Right lobe of liver (tissue), 6 donors: ENCODE results near the gene ABHD5. TPM values are rescaled to one million over a fixed set of nuclear protein-coding genes. Genes with fewer than 3 reads are reported as not detected.

Experiments used
- ATAC-seq, 4 donors: fragments of 200-7000 bp; cut with Tn5 transposase; one replicate each; pipeline ENCODE4 v1.9.1; 2020; ENCODE audit warnings: mild to moderate bottlenecking in 4 of 4, moderate library complexity in 4 of 4
- DNase-seq, 3 donors: peaks; one replicate each; pipeline ENCODE4 v3.0.0-alpha.2; 2020
- H3K27ac ChIP-seq, 3 donors: fragments of 200-600 bp; one replicate each; pipeline ENCODE4 v1.8.0; 2022
- H3K27me3 ChIP-seq, 2 donors: fragments of 200-600 bp; one replicate each; pipeline ENCODE4 v1.8.0; 2022
- H3K36me3 ChIP-seq, 4 donors: fragments of 200-600 bp; sonication (generic) in 1 of 4; one replicate each; pipeline versions ENCODE4 v1.5.1 to v1.8.0; 2017 to 2022; ENCODE audit warnings: control low read depth in 1 of 4
- H3K4me1 ChIP-seq, 4 donors: fragments of 200-600 bp; sonication (generic) in 1 of 4; one replicate each; pipeline versions ENCODE4 v1.5.1 to v1.8.0; 2017 to 2022; ENCODE audit warnings: control low read depth in 1 of 4
- H3K4me3 ChIP-seq, 3 donors: fragments of 200-600 bp; one replicate each; pipeline ENCODE4 v1.8.0; 2022
- H3K9me3 ChIP-seq, 4 donors: fragments of 200-600 bp; sonication (generic) in 1 of 4; one replicate each; pipeline versions ENCODE4 v1.5.1 to v1.8.0; 2017 to 2022; ENCODE audit warnings: control low read depth in 1 of 4
- CTCF ChIP-seq, 4 donors: fragments of 200-600 bp in 3 of 4; fragments of 450-650 bp in 1 of 4; IDR thresholded peaks; one replicate each; pipeline versions ENCODE4 v1.5.1 to v1.8.0; 2016 to 2022; ENCODE audit warnings: antibody characterized with exemption in 4 of 4, mild to moderate bottlenecking in 2 of 4
- POLR2A ChIP-seq: fragments of 450-650 bp; IDR thresholded peaks from one replicate; pipeline ENCODE4 v1.6.1; 2017; ENCODE audit warnings: antibody characterized with exemption, mild to moderate bottlenecking
- WGBS: methylation state at CpG from one replicate; pipeline ENCODE4 v1.1.6; 2018; ENCODE audit warnings: low coverage, low lambda C conversion rate; ENCODE audit not compliant: insufficient coverage; ENCODE audit errors: missing lambda C conversion rate; 5-methylcytosine and 5-hydroxymethylcytosine counted together
- intact Hi-C, 2 donors: fragments of 100-400 bp; cut with DNase I; formaldehyde crosslinking; loops; one replicate each; pipeline versions ENCODE4 v1.11.2 to v1.14.1; 2022
- total RNA-seq, 6 experiments: library from RNA; depleted of rRNA in 2 of 6; stranded (reverse); fragments of >200 nt in 2 of 6; fragmentation: NEBNext Ultra II Directional in 3 of 6; extraction: Animal tissue kit (Norgen Biotek cat#: 25700) in 3 of 6; gene quantifications; one replicate each; pipeline versions ENCODE4 v1.1.0 to v1.2.4, GENCODE V29; 2016 to 2023
- donor health status: DM: no; HTN: yes; CAD: no.
- donor health status: DM: no; HTN: no; CAD: no.
- donor health status: DM: no; HTN: no; CAD: no.
- donor health status: DM: no; HTN: yes; CAD: no.
- donor health status: DM: no; HTN: yes; CAD: no.

The ABHD5 gene
- total RNA-seq, 6 experiments from 2014 or later: 10.8 to 23.0 (median 14.6) TPM

- Histone ChIP-seq H3K4me3 (no peak overlapping the region), H3K27ac (no peak overlapping the region)
Observed at GRCh38 chr3:43759297-43759782, 68.6 kb downstream of the ABHD5 start.

GRCh38 chr3:43759938-43760337 is 69.2 kb downstream of the ABHD5 start:
- WGBS: 49% methylated on average over 2 of the region's 2 CpGs

More at GRCh38 chr3:43759297-43759782, 68.6 kb downstream of the ABHD5 start:
- intact Hi-C loops: loop anchor here in 1 of 2 donors (10.0 kb wide), 1 partner anchor 445 kb away; no protein-coding TSS in a partner anchor
- DNase-seq: no peak
- Histone ChIP-seq H3K4me1 (no peaks in the 10 kb centered on the region), H3K36me3 (no peaks in the 10 kb centered on the region), H3K9me3 (no peaks in the 10 kb centered on the region), H3K27me3 (no peaks in the 10 kb centered on the region)
- 30% methylated on average over 1 of the region's 6 CpGs for WGBS
- TF ChIP-seq CTCF (IDR thresholded peaks at IDR 0.05) (peak in 1 of 4 donors; percentile 29), POLR2A (no peak)
- ATAC-seq: peak; percentile 61 to 80 (median 65)

GRCh38 chr3:43760938-43761337 is 70.2 kb downstream of the ABHD5 start:
- intact Hi-C loops: no loop called here
- Histone ChIP-seq H3K4me1 (no peaks in the 10 kb centered on the region), H3K27ac (no peak overlapping the region), H3K9me3 (no peaks in the 10 kb centered on the region), H3K4me3 (no peak overlapping the region), H3K36me3 (no peaks in the 10 kb centered on the region), H3K27me3 (no peaks in the 10 kb centered on the region)
- ATAC-seq (no peak), DNase-seq (no peak)
- 95% methylated on average over 4 of the region's 4 CpGs for WGBS
- TF ChIP-seq POLR2A (no peak), CTCF (IDR thresholded peaks at IDR 0.05) (no peak)

More at GRCh38 chr3:43759938-43760337, 69.2 kb downstream of the ABHD5 start:
- Histone ChIP-seq H3K4me3 (no peak overlapping the region), H3K4me1 (no peaks in the 10 kb centered on the region), H3K36me3 (no peaks in the 10 kb centered on the region), H3K9me3 (no peaks in the 10 kb centered on the region), H3K27me3 (no peaks in the 10 kb centered on the region), H3K27ac (no peak overlapping the region)
- peak in 2 of 4 donors; percentile 20 to 57 for ATAC-seq
- intact Hi-C loops: loop anchor here in 1 of 2 donors (10.0 kb wide), 1 partner anchor 445 kb away; no protein-coding TSS in a partner anchor
- TF ChIP-seq POLR2A: no peak
- no peak for TF ChIP-seq CTCF (IDR thresholded peaks at IDR 0.05)
- DNase-seq: no peak

GRCh38 chr3:43762451-43762850 is 71.7 kb downstream of the ABHD5 start:
- 73% methylated on average over 6 of the region's 6 CpGs for WGBS
- Histone ChIP-seq H3K27ac (no peak overlapping the region), H3K4me3 (no peak overlapping the region), H3K36me3 (no peaks in the 10 kb centered on the region), H3K4me1 (no peaks in the 10 kb centered on the region), H3K27me3 (no peaks in the 10 kb centered on the region), H3K9me3 (no peaks in the 10 kb centered on the region)
- ATAC-seq: no peak
- no peak for DNase-seq
- TF ChIP-seq CTCF (IDR thresholded peaks at IDR 0.05) (no peak), POLR2A (no peak)
- intact Hi-C loops: no loop called here
